Measurements from ENCODE around the gene DMBX1.

DNA sequence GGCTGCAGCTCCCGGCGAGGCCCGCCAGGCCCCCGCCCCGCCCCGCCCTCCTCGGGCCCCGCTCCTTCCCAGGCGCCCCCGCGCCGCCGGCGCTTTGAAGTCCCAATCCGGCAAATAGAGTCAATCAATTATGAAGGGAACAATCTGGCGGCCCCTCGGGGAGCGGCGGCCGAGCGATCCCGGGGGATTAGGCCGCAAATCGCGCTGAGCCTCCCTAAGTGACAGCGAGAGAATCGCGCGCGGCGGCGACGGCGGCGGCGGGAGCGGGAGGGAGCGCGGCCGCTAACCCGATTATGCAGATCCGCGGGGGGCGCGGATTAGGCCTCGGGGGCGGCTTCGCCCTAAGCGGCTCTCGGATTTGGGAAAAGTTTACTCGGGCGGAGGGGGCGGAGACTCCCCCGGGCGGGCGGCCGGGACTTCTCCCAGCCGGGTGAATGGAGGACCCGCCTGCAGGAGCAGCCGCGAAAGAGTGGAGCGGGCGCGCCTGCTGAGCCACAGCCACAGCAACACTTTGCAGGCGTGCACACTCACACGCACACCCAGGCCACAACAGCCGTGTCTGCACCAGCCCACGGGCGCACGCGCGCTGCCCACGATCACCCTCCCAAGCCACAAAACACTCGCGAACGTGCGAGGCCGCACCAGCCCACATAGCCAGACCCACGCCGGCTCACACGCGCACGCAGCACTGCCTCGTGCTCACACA, 23.0 kb upstream of the DMBX1 start:
- TF ChIP-seq CTCF (conservative IDR thresholded peaks at IDR 0.05) (no peak), EZH2 (IDR thresholded peaks at IDR 0.05; ENCODE audit: low read depth) (peak; percentile 80)
